Tongue (tissue), 2 donors: ENCODE results near the gene TRIM8. TPM values are rescaled to one million over a fixed set of nuclear protein-coding genes. Genes with fewer than 3 reads are reported as not detected.
A peak's percentile ranks its signal among the peaks of the same experiment; 100 is the strongest.

Experiments used
- DNase-seq: peaks from one replicate; pipeline ENCODE4 v3.0.0-alpha.2; 2015
- total RNA-seq: library from RNA; depleted of rRNA; stranded (reverse); fragments of >200 nt; gene quantifications from one replicate; pipeline ENCODE4 v1.2.3, GENCODE V29; 2014

The TRIM8 gene
- 82.2 TPM for total RNA-seq

DNA sequence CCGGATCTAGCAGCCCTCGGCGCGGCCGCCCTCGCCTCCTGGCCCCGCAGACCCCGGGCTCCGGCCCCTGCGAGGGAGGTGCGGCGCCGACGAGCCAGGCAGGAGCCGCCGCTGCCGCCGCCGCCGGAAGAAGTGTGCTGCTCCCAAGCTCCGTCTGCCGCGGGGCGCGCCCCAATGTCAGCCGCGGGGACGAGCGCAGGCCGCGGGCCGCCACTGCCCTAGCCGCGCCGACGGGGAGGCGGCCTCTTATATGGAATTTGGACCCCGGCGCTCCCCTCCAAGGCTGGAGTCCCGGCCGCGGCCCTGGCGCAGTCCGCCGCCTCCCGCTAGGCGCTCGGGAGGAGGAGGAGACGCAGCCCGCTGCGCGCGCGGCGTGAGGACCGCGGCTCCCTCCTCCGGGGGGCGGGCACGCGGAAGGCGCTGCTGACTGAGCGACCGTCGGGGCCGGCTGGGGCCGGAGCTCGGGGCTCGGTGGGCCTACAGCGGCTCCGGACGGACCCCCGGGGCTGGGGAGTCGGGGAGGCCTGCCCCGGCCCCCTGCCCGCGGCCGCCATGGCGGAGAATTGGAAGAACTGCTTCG, at the start of gene TRIM8:
Gene TRIM8, plus strand, starts transcription at position 414 of the 580 bp plus-strand sequence. Its CDS starts 139 bp downstream, at position 553.
- DNase-seq: peak; percentile 62

DNA sequence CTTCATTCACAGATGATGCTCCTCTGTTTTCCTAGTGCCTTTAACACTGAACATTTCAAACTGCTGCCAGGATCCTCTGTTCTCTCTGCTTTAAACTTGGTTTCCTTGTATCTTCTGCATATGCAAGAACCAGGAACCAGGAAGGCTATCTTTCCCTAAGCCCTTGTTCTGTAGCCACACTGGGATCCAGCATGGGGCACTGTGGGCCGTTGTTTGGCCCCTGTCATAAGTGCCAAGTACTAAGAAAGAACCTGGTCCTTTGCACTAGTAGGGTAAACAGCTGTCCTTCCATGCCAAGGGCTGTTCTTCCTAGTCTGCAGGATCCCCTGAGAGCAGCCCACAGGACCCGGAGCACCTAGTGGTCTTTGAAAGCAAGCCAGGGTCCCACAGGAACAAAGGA, 49.0 kb upstream of the TRIM8 start:
- DNase-seq: peak; percentile 14

- DNase-seq: no peak
These were observed 48.4 kb upstream of the TRIM8 start for GRCh38 chr10:102595897-102596296.

DNA sequence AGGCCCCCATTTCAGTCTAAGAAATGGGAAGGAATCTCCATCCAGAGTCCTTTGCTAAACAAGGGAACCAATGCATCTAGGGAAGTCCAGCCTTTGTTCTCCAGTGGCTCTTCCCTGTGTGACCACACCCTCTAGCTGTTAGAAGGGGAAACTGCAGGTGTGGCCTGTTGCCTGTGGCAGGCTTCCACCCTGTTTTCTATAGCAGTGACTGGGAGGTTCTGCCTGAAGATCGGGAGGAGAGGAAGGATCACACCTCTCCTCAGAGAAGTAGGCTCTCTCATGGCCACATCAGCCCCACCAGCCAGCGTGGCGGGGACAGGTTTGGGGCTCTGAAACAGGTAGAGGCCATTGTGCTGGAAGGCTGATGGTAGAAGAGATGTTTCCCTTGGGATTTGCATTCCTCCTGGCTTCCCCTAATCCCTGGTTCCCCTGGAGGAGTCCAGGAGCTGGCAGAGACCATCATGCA, 47.7 kb upstream of the TRIM8 start:
- peak; percentile 68 for DNase-seq

DNA sequence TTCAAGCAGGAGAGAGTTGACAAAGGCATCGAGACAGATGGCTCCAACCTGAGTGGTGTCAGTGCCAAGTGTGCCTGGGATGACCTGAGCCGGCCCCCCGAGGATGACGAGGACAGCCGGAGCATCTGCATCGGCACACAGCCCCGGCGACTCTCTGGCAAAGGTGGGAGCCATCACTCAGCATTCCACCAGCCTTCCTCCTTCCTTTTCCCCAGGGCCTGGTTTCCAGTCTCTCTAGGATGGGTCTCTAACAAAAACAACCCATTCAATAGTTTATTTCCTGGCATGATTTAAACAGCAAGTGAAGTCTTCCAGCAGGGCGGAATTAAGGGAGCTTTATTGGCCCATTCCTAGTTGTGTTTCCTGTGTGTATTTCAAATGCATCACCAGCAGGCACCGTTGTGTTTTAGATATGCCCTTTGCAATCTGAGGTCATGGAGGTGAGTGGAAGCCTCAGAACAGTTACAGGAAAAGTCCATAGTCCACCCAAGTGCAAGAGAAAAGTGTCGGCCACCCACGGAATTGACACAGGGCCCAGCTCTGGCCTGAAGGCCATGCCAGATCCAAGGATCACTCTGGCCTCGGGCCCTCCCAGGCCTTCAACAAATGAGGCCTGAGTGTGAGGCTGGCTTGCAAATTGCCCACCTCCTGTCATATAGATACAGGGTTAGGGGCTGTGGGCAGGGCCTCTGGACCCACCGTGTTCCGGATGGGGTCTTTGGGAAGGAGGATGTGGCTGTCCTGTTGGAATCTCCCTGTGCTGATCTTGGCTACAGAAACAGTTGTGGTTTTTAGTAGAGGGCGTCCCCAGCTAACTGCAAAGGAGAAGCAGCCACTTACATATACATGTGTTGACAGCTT, 46.9 kb upstream of the TRIM8 start:
- DNase-seq: no peak

- no peak for DNase-seq
These were observed 46.0 kb upstream of the TRIM8 start for GRCh38 chr10:102598243-102598642.

DNA sequence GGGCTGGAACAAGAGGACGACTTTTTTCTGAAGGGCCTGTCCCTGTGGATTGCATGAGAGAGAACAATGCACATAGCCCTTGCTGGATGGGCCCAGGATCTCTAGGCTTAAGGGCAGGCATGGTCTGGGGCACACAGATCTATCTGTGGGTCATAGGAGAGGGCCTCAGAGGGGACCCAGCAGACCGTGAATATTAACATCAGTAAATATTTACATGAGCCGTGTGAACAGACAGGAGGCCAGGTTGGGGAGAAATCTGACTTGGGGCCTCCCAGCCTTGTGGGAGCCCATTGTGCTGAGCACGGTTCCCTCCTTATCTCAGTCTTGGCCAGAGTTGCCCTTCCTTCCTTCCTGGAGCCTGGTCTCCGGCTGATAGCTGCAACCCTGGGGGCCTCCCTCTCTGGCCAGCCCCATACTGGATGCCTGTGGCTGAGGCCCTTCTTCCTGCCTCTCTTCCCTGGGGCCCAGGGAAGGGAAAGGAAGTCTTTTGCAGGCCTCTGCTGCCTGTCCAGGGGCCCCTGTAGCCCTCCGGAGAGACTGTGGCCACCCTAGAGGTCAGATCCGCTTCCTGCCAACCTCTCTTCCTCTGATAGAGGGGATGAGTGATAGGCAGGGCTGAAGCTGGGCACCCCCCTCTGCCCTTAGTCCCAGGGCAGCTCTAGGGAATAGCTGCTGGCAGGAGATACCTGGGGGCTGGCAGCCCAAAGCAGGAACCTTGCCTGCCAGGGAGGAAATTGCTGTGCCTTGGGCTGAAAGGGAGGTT, 44.5 kb upstream of the TRIM8 start:
- no peak for DNase-seq

DNA sequence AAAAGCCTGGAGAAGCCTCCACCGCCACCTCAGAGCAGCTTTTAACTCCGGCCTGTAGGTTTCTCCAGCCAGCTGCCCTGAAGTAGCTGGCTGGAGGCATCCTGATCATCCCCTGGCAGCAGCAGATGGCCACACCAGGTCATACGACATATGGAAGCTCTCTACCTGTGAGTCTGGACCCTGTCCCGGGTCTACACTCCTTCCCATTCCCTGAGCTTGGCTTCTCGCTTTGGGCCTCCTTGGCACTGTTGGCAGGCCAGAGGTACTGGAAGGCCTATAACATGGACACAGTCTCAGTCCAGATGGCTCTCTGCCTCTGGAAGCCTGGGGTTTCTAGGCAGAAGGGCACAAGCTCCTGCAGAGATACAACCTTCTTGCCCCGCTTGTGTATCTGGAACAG, 43.5 kb upstream of the TRIM8 start:
- no peak for DNase-seq

DNA sequence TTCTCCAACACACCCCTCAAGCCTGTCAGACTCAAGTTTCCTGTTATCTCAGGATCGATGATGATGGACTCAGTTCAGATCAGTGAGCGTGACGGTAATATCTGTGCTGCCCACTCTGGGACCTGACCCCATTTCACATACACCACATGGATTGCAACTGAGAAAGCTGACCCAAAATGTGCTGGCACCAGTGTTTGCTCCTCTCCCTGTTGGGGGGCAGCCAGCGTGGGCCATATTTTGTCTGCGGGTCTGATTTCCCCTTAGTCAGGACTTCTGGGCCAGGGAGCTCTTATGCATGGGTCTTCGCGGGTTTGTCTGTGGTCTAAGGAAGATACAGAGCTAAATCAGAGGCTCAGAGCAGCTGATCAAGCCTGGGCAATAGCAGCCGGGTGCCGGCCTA, 42.6 kb upstream of the TRIM8 start:
- no peak for DNase-seq

GRCh38 chr10:102602272-102603045, 41.8 kb upstream of the TRIM8 start:
- DNase-seq: no peak

DNA sequence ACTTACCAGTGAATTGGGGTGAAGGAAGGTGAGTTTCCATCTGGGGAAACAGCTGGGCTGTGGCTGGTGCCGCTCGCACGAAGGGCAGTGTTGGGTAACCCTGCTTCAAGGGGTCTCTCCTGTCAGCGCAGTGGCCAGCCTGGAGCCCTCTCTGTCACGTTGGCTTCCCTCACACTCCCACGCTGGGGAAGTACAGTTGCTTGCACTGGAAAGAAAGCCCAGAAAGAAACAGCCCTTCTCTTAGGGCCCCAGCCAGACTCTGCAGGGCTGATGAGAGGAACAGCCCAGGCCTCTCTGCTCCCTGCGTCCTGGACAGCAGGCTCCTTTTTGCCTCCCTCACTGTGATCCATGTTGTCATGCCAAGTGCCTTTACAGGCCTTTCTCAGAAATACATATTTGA, 40.3 kb upstream of the TRIM8 start:
- no peak for DNase-seq

GRCh38 chr10:102604439-102604841, 39.8 kb upstream of the TRIM8 start:
- no peak for DNase-seq

DNA sequence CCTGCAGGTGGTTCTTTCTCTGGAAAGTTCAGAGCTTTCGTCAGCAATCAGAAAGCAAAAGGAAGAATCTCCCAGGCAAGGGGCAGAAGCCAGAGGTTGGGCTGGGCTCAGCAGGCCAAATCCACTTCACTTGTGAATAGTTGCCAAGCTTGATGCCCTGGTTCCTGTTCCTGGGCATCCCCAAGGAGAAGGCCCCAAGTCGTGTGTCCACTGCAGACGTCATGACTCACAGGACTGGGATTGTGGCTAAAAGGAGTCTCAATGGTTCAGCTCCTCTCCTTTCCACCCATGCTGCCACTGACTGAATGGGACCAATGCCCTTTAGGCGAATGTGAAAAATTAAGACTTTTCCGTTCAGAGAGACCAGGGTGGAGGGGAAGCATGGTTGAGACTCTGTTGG, 38.6 kb upstream of the TRIM8 start:
- DNase-seq: no peak

DNA sequence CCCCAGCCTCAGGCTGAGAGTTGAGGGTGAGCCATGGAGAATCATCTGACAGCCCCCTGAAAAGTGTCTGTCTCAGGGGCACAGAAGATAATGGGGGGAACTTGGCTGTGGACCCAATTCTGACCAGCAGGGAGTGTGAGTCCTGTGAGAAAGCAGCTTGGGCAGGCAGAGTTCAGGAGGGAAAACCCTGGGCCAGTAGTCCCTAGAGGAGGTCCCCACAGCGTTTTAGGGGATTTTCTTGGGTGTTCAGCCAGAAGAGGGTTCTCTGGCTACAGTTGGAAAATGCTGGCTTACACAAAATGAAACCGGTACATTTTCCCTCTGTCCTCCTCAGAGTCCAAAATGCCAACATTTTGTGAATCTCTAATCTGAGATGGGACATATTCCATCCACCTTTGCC, 35.8 kb upstream of the TRIM8 start:
- no peak for DNase-seq

GRCh38 chr10:102610441-102610887, 33.8 kb upstream of the TRIM8 start:
- no peak for DNase-seq

DNA sequence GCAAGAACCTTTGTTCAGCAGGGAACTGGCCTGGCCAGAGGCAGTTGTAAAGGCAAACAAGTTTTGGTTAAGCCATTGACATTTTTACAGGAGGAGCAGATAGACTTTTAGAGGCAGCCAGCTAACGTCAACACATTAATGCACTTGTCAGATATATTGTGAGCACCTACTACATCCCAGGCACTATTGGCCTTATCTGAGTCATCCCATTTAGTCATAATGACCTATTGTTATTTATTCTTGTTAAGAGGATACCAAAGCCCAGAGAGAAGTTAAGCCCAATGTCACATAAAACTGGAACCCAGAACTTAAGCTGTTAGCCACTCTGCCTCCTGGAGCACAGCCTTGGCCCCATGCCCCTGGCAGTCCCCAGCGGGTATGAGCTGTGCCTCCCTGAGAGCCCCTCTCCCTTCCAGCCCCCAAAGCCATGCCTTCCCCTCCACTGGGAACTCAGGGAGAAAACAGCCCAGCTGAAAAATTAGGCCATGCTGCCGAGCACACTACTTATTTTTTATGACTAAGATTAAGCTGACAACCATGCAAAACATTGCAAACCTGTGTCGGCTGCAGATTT, 32.7 kb upstream of the TRIM8 start:
- DNase-seq: no peak

DNA sequence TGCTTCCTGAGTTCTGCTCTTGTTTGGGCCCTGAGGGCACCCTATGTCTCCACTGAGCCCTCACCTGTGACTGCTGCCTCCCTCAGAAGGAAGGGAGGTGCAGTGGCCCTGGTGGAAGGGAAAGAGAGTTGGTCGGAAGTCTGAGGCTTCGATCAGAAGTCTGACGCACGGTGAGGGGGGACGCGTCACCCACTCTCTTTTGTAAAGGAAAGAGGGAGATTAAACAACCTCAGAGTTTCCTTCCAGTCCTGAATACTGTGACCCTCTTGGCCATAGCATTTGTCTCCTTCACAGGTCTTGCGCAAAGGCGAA, 31.4 kb upstream of the TRIM8 start:
- DNase-seq: no peak

DNA sequence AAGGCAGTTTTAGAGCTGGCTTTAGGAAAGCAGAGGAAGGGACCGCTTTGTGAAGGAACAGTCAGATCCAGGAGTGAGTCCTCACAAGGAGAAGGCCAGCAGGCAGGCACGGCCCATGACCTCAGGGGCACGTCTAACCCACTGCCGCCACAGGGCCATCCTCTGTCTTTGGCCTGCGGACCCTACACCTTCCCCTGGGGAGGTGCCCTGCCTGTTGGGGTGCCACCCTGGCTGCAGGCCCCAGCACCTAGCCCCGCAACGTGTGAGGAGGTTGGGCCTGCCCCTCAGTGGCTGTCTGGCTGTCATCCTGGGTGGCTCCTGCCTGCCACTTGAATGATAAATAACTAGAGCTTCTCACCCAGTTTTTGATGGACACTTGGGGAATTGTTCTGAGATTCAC, 31.0 kb upstream of the TRIM8 start:
- no peak for DNase-seq

DNA sequence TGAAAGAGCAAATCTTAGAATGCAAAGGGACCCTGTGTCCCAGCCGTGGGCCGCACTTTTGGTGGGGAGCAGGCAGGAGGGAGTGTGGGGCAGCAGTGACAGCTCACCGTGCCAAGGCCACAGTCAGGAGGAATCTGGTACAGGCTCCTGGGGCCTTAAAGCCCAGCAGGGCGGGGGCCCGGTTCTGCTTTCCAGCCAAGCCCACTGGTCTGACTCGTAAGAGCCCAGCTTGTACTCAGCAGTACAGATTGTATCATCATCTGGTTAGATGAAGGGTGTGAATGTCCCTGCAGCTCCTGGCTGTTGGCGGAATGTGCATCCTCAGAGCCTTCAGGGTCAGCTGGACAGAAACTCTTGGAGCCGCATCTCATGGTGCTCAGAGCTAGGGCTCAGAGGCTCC, 30.5 kb upstream of the TRIM8 start:
- DNase-seq: no peak

DNA sequence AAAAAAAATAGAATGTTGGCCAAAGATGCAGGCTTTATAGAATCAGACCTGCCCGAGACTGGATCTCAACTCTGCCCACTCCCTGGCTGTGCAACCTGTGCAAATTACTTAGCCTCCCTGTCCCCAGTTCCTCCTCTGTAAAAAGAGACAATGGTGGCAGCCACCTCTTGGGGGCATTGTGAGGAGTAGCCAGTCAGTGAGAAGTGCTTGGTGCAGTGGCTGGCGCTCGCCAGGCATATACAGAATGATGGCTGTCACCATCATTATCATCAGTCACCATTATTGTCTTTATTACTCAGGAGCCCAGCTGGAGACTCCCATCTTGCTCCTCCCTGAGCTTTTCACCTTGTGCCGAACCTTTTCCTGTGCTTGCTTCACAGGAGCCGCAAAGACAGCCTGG, 29.4 kb upstream of the TRIM8 start:
- DNase-seq: no peak

DNA sequence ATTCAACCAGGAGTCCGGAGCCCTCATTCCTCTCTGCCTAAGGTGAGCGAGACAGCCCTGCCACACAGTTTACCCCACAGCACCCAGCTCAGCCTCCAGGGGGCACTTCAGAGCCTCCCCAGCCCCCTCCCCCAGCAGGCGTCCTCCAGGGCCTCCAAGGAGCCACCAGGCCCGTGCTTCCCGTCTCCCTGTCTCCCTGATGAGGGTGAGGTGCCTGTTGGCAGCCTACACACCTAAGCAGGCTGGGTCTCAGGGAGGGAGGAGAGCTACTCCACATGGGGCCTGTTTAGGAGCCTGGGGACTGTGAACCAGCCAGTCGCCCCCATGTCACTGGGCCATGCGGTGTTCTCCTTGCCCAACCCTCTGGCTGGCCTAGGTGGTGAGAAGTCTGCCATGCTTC, 28.9 kb upstream of the TRIM8 start:
- DNase-seq: no peak
